SK-N-SH treated with all-trans-retinoic acid at 6 μM for 48 hours (cell line): ENCODE data around the gene SCAPER.

Experiments
- ATAC-seq: fragments of 200-7000 bp; cut with Tn5 transposase; 3 replicates; pipeline ENCODE4 v1.9.1; 2020; ENCODE audit warnings: mild to moderate bottlenecking, moderate library complexity
- ARNTL ChIP-seq: fragments of 450-650 bp; formaldehyde crosslinking; IDR thresholded peaks from 2 replicates; pipeline ENCODE4 v1.5.0; 2020; ENCODE audit warnings: low read depth, mild to moderate bottlenecking, moderate library complexity, borderline replicate concordance
- BACH2 ChIP-seq: fragments of 250-450 bp; sonication (Bioruptor Pico); IDR thresholded peaks from 2 replicates; pipeline ENCODE4 v1.9.0; 2021; ENCODE audit warnings: mild to moderate bottlenecking, borderline replicate concordance
- ESRRG ChIP-seq: fragments of 250-450 bp; sonication (Bioruptor Pico); IDR thresholded peaks from 2 replicates; pipeline ENCODE4 v1.6.1; 2021; ENCODE audit warnings: mild to moderate bottlenecking
- GLIS3 ChIP-seq: fragments of 250-450 bp; sonication (Bioruptor Pico); IDR thresholded peaks from 2 replicates; pipeline ENCODE4 v1.5.0; 2020; ENCODE audit warnings: mild to moderate bottlenecking, moderate library complexity
- ISL1 ChIP-seq: fragments of 250-450 bp; sonication (Bioruptor Pico); IDR thresholded peaks from 2 replicates; pipeline ENCODE4 v2.1.2; 2022; ENCODE audit warnings: mild to moderate bottlenecking, moderate library complexity
- PATZ1 ChIP-seq: fragments of 250-450 bp; sonication (Bioruptor Pico); IDR thresholded peaks from 2 replicates; pipeline ENCODE4 v1.8.0; 2020; ENCODE audit warnings: mild to moderate bottlenecking, moderate library complexity, borderline replicate concordance
- POU6F1 ChIP-seq: fragments of 250-450 bp; sonication (Bioruptor Pico); IDR thresholded peaks from 2 replicates; pipeline ENCODE4 v1.8.0; 2021; ENCODE audit warnings: low read depth, mild to moderate bottlenecking, moderate library complexity, borderline replicate concordance
- PPARA ChIP-seq: fragments of 250-450 bp; sonication (Bioruptor Pico); IDR thresholded peaks from 2 replicates; pipeline ENCODE4 v1.5.0; 2020; ENCODE audit warnings: mild to moderate bottlenecking, borderline replicate concordance
- RARB ChIP-seq: fragments of 250-450 bp; sonication (Bioruptor Pico); IDR thresholded peaks from 2 replicates; pipeline ENCODE4 v1.8.0; 2021; ENCODE audit warnings: mild to moderate bottlenecking, moderate library complexity
- SNAI2 ChIP-seq: fragments of 250-450 bp; sonication (Bioruptor Pico); IDR thresholded peaks from 2 replicates; pipeline ENCODE4 v1.5.0; 2020; ENCODE audit warnings: mild to moderate bottlenecking, moderate library complexity
- TCF4 ChIP-seq: fragments of 250-450 bp; sonication (Bioruptor Pico); IDR thresholded peaks from 2 replicates; pipeline ENCODE4 v1.8.0; 2021; ENCODE audit warnings: mild to moderate bottlenecking, moderate library complexity, borderline replicate concordance
- TOX ChIP-seq: fragments of 250-450 bp; sonication (Bioruptor Pico); IDR thresholded peaks from 2 replicates; pipeline ENCODE4 v1.8.0; 2021; ENCODE audit warnings: mild to moderate bottlenecking, moderate library complexity, borderline replicate concordance
- ZC3H10 ChIP-seq: fragments of 250-450 bp; sonication (Bioruptor Pico); IDR thresholded peaks from 2 replicates; pipeline ENCODE4 v1.5.1; 2021; ENCODE audit warnings: mild to moderate bottlenecking, moderate library complexity
- ZFP3 ChIP-seq: fragments of 250-450 bp; sonication (Bioruptor Pico); IDR thresholded peaks from 2 replicates; pipeline ENCODE4 v1.5.0; 2020; ENCODE audit warnings: mild to moderate bottlenecking, moderate library complexity
- ZFP30 ChIP-seq: fragments of 450-650 bp; formaldehyde crosslinking; IDR thresholded peaks from 2 replicates; pipeline ENCODE4 v1.5.0; 2022; ENCODE audit warnings: mild to moderate bottlenecking, moderate library complexity
- ZNF8 ChIP-seq: fragments of 450-650 bp; formaldehyde crosslinking; IDR thresholded peaks from 2 replicates; pipeline ENCODE4 v1.5.0; 2020; ENCODE audit warnings: mild to moderate bottlenecking, moderate library complexity
- TF ChIP-seq, protein P1 (sequence below): fragments of 250-450 bp; sonication (Bioruptor Pico); IDR thresholded peaks from 2 replicates; pipeline ENCODE4 v1.5.0; 2020; ENCODE audit warnings: mild to moderate bottlenecking, moderate library complexity
- TF ChIP-seq, protein P2 (sequence below): fragments of 250-450 bp; sonication (Bioruptor Pico); IDR thresholded peaks from 2 replicates; pipeline ENCODE4 v1.5.1; 2020; ENCODE audit warnings: low read depth, mild to moderate bottlenecking, moderate library complexity
- TF ChIP-seq, protein P3 (sequence below): fragments of 250-450 bp; sonication (Bioruptor Pico); IDR thresholded peaks from 2 replicates; pipeline ENCODE4 v1.5.1; 2021; ENCODE audit warnings: mild to moderate bottlenecking, moderate library complexity

SCAPER gene

DNA sequence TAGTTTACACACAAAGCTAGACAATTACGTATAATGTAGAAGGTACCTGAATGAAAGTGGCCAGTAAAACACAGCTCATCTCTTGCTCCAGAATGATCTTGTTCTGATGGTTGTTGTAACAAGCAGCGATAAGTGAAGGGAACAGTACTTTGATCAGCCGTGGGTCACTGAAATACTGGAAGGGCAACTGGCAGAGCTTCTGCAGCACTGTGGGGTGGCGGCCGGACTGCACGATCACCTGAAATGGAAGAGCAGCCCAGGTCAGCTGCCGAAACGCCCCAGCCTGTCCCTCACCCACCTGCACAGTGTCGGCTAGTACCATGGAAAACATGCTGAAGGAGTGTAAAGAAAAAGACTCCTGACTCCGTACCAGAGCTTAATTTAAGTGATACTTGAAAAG is 551.2 kb downstream of the SCAPER start:
- no peak for ATAC-seq
- TF ChIP-seq GLIS3 (CRISPR knock-in tag): no peak
- TF ChIP-seq ISL1 (CRISPR knock-in tag): no peak
- TF ChIP-seq ZC3H10 (CRISPR knock-in tag): no peak
- TF ChIP-seq, protein P1, sequence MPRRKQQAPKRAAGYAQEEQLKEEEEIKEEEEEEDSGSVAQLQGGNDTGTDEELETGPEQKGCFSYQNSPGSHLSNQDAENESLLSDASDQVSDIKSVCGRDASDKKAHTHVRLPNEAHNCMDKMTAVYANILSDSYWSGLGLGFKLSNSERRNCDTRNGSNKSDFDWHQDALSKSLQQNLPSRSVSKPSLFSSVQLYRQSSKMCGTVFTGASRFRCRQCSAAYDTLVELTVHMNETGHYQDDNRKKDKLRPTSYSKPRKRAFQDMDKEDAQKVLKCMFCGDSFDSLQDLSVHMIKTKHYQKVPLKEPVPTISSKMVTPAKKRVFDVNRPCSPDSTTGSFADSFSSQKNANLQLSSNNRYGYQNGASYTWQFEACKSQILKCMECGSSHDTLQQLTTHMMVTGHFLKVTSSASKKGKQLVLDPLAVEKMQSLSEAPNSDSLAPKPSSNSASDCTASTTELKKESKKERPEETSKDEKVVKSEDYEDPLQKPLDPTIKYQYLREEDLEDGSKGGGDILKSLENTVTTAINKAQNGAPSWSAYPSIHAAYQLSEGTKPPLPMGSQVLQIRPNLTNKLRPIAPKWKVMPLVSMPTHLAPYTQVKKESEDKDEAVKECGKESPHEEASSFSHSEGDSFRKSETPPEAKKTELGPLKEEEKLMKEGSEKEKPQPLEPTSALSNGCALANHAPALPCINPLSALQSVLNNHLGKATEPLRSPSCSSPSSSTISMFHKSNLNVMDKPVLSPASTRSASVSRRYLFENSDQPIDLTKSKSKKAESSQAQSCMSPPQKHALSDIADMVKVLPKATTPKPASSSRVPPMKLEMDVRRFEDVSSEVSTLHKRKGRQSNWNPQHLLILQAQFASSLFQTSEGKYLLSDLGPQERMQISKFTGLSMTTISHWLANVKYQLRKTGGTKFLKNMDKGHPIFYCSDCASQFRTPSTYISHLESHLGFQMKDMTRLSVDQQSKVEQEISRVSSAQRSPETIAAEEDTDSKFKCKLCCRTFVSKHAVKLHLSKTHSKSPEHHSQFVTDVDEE (CRISPR knock-in tag): no peak
- TF ChIP-seq ARNTL (CRISPR knock-in tag): no peak
- TF ChIP-seq ZFP30 (CRISPR knock-in tag): no peak
- no peak for TF ChIP-seq TCF4 (CRISPR knock-in tag)
- TF ChIP-seq BACH2 (CRISPR knock-in tag): no peak
- TF ChIP-seq RARB (CRISPR knock-in tag): no peak
- TF ChIP-seq ZNF8: no peak
- TF ChIP-seq POU6F1 (CRISPR knock-in tag): no peak
- no peak for TF ChIP-seq PPARA (CRISPR knock-in tag)
- no peak for TF ChIP-seq ZFP3
- TF ChIP-seq TOX: no peak
- TF ChIP-seq, protein P2, sequence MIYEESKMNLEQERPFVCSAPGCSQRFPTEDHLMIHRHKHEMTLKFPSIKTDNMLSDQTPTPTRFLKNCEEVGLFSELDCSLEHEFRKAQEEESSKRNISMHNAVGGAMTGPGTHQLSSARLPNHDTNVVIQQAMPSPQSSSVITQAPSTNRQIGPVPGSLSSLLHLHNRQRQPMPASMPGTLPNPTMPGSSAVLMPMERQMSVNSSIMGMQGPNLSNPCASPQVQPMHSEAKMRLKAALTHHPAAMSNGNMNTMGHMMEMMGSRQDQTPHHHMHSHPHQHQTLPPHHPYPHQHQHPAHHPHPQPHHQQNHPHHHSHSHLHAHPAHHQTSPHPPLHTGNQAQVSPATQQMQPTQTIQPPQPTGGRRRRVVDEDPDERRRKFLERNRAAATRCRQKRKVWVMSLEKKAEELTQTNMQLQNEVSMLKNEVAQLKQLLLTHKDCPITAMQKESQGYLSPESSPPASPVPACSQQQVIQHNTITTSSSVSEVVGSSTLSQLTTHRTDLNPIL (CRISPR knock-in tag): no peak
- no peak for TF ChIP-seq ESRRG (CRISPR knock-in tag)
- TF ChIP-seq, protein P3, sequence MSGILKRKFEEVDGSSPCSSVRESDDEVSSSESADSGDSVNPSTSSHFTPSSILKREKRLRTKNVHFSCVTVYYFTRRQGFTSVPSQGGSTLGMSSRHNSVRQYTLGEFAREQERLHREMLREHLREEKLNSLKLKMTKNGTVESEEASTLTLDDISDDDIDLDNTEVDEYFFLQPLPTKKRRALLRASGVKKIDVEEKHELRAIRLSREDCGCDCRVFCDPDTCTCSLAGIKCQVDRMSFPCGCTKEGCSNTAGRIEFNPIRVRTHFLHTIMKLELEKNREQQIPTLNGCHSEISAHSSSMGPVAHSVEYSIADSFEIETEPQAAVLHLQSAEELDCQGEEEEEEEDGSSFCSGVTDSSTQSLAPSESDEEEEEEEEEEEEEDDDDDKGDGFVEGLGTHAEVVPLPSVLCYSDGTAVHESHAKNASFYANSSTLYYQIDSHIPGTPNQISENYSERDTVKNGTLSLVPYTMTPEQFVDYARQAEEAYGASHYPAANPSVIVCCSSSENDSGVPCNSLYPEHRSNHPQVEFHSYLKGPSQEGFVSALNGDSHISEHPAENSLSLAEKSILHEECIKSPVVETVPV (CRISPR knock-in tag): no peak
- no peak for TF ChIP-seq PATZ1 (CRISPR knock-in tag)

DNA sequence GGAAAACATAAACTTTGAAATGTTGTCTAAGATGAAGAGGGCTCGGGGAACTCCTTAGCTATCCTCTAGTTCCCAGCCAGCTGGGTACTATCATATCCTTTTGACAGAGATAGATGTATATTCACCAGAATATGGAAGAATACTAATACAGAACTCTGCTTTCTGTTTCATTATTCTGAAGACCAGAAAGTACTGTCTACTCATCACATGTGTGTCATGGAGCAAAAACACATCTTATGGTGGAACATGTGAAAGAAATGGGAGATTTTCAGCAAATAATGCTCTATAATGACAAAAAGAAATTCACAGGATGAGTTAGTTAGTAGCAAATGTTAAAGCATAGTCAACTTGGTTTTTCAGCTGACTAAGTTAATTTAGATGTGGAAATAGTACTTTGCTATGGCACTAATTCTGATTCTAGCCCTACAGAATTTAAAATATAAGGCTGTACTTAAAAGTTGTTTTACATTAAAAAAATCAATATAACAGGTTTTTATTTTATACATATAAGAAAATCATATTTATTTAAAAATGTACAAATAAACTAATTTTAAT is 552.0 kb downstream of the SCAPER start:
- no peak for TF ChIP-seq GLIS3 (CRISPR knock-in tag)
- TF ChIP-seq, protein P2 (CRISPR knock-in tag): no peak
- no peak for TF ChIP-seq TCF4 (CRISPR knock-in tag)
- no peak for TF ChIP-seq ZNF8
- TF ChIP-seq ESRRG (CRISPR knock-in tag): no peak
- no peak for TF ChIP-seq PATZ1 (CRISPR knock-in tag)
- no peak for TF ChIP-seq POU6F1 (CRISPR knock-in tag)
- no peak for TF ChIP-seq SNAI2
- no peak for TF ChIP-seq BACH2 (CRISPR knock-in tag)
- no peak for TF ChIP-seq PPARA (CRISPR knock-in tag)
- no peak for TF ChIP-seq ZC3H10 (CRISPR knock-in tag)
- no peak for TF ChIP-seq ISL1 (CRISPR knock-in tag)
- ATAC-seq: no peak
